Liver (tissue), 9 donors: ENCODE measurements around the gene LARP7. TPM values are rescaled to one million over a fixed set of nuclear protein-coding genes. Genes with fewer than 3 reads are reported as not detected.

Experiments
- DNase-seq: peaks from one replicate; pipeline ENCODE4 v3.0.0-alpha.2; 2017; ENCODE audit warnings: low spot score
- H3K27ac ChIP-seq, 2 donors: one replicate each; pipeline ENCODE4 v1.7.0; 2013; ENCODE audit warnings: inconsistent platforms in 2 of 2, low read length in 2 of 2, control low read depth in 1 of 2, low read depth in 1 of 2, mild to moderate bottlenecking in 1 of 2
- H3K27me3 ChIP-seq, 4 donors: one replicate each; pipeline versions ENCODE4 v1.6.1 to v1.7.0; 2013; ENCODE audit warnings: low read length in 3 of 4, inconsistent platforms in 1 of 4, mild to moderate bottlenecking in 1 of 4, moderate library complexity in 1 of 4; ENCODE audit not compliant: control insufficient read depth in 4 of 4, insufficient read depth in 4 of 4
- H3K36me3 ChIP-seq, 4 donors: one replicate each; pipeline versions ENCODE4 v1.6.1 to v1.7.0; 2013; ENCODE audit warnings: low read length in 3 of 4, mild to moderate bottlenecking in 3 of 4, low read depth in 1 of 4, moderate library complexity in 1 of 4; ENCODE audit not compliant: control insufficient read depth in 4 of 4, insufficient read depth in 3 of 4
- H3K4me1 ChIP-seq, 4 donors: one replicate each; pipeline versions ENCODE4 v1.6.1 to v1.7.0; 2013; ENCODE audit warnings: low read length in 3 of 4, mild to moderate bottlenecking in 3 of 4, moderate library complexity in 1 of 4; ENCODE audit not compliant: control insufficient read depth in 4 of 4, insufficient read depth in 4 of 4
- H3K4me3 ChIP-seq, 3 donors: one replicate each; pipeline versions ENCODE4 v1.6.1 to v1.7.0; 2013; ENCODE audit warnings: low read length in 3 of 3, control low read depth in 1 of 3, low read depth in 1 of 3, mild to moderate bottlenecking in 1 of 3
- H3K9ac ChIP-seq, 2 donors: one replicate each; pipeline ENCODE4 v1.7.0; 2013; ENCODE audit warnings: low read length in 2 of 2, mild to moderate bottlenecking in 2 of 2, moderate library complexity in 2 of 2, control low read depth in 1 of 2, low read depth in 1 of 2
- H3K9me3 ChIP-seq, 4 donors: one replicate each; pipeline versions ENCODE4 v1.6.1 to v1.7.0; 2013; ENCODE audit warnings: low read length in 3 of 4; ENCODE audit not compliant: control insufficient read depth in 4 of 4
- EGR1 ChIP-seq, 2 donors: IDR thresholded peaks; 2 replicates each; pipeline ENCODE4 v1.6.1; 2016 to 2018; ENCODE audit warnings: antibody characterized with exemption in 2 of 2, low read depth in 2 of 2
- FOXA1 ChIP-seq: IDR thresholded peaks from 2 replicates; pipeline ENCODE4 v1.6.1; 2016; ENCODE audit warnings: antibody characterized with exemption
- GABPA ChIP-seq, 2 donors: IDR thresholded peaks in 1 of 2; conservative IDR thresholded peaks in 1 of 2; 2 replicates each; pipeline ENCODE4 v1.6.1; 2016; ENCODE audit warnings: antibody characterized with exemption in 2 of 2, mild to moderate bottlenecking in 1 of 2, moderate library complexity in 1 of 2
- HNF4A ChIP-seq, 2 donors: conservative IDR thresholded peaks; 2 replicates each; pipeline ENCODE4 v1.6.1; 2016; ENCODE audit warnings: antibody characterized with exemption in 2 of 2, mild to moderate bottlenecking in 2 of 2
- HNF4G ChIP-seq: IDR thresholded peaks from 2 replicates; pipeline ENCODE4 v1.6.1; 2016; ENCODE audit warnings: antibody characterized with exemption
- JUND ChIP-seq, 2 donors: IDR thresholded peaks; 2 replicates each; pipeline ENCODE4 v1.6.1; 2016; ENCODE audit warnings: antibody characterized with exemption in 2 of 2
- NR2F2 ChIP-seq: IDR thresholded peaks from 2 replicates; pipeline ENCODE4 v1.6.1; 2016; ENCODE audit warnings: antibody characterized with exemption
- RAD21 ChIP-seq, 2 donors: IDR thresholded peaks; 2 replicates each; pipeline ENCODE4 v1.6.1; 2016; ENCODE audit warnings: antibody characterized with exemption in 2 of 2, mild to moderate bottlenecking in 2 of 2
- TAF1 ChIP-seq: conservative IDR thresholded peaks from 2 replicates; pipeline ENCODE4 v1.6.1; 2016; ENCODE audit warnings: antibody characterized with exemption, mild to moderate bottlenecking
- YY1 ChIP-seq: IDR thresholded peaks from 2 replicates; pipeline ENCODE4 v1.6.1; 2016; ENCODE audit warnings: antibody characterized with exemption, mild to moderate bottlenecking
- whole genome bisulfite sequencing: extraction: QIAGEN DNeasy Blood & Tissue Kit; methylation state at CpG from one replicate; pipeline ENCODE4 v1.1.7; 2013; 5-methylcytosine and 5-hydroxymethylcytosine counted together
- polyA plus RNA-seq, 2 donors: library from polyadenylated mRNA; stranded (reverse) in 1 of 2; unstranded in 1 of 2; fragments of 200-250 nt in 1 of 2; fragments of >200 nt in 1 of 2; fragmentation: Nextera tagmentation in 1 of 2; extraction: Ambion mirVana in 1 of 2; gene quantifications; one replicate each; pipeline versions ENCODE4 v1.2.1 to v1.2.3, GENCODE V29; 2013 to 2015
- total RNA-seq, 2 donors: library from RNA; depleted of rRNA; stranded (reverse); fragments of >200 nt; gene quantifications; one replicate each; pipeline ENCODE4 v1.2.3, GENCODE V29; 2014
- TF ChIP-seq, protein P1 (sequence below): IDR thresholded peaks from 2 replicates; pipeline ENCODE4 v1.6.1; 2016; ENCODE audit warnings: antibody characterized with exemption
- TF ChIP-seq, protein P2 (sequence below): IDR thresholded peaks from 2 replicates; pipeline ENCODE4 v1.6.1; 2016; ENCODE audit warnings: antibody characterized with exemption
- TF ChIP-seq, protein P3 (sequence below): fragments of 150-350 bp; IDR thresholded peaks from 2 replicates; pipeline ENCODE4 v1.5.1; 2017; ENCODE audit warnings: improper control_type of control experiment, low read depth, low read length; ENCODE audit not compliant: missing input control
- TF ChIP-seq, protein P4 (sequence below): IDR thresholded peaks from 2 replicates; pipeline ENCODE4 v1.6.1; 2016; ENCODE audit warnings: antibody characterized with exemption, mild to moderate bottlenecking
- TF ChIP-seq, protein P5 (sequence below): IDR thresholded peaks from 2 replicates; pipeline ENCODE4 v1.6.1; 2016; ENCODE audit warnings: antibody characterized with exemption
- donor health status: healthy.
- donor health status: healthy.
- donor health status: healthy.
- donor health status: healthy.
- donor health status: healthy.

LARP7 gene
- total and polyA plus RNA-seq, 4 donors = 12.2 to 43.2 (median 18.3) TPM

DNA sequence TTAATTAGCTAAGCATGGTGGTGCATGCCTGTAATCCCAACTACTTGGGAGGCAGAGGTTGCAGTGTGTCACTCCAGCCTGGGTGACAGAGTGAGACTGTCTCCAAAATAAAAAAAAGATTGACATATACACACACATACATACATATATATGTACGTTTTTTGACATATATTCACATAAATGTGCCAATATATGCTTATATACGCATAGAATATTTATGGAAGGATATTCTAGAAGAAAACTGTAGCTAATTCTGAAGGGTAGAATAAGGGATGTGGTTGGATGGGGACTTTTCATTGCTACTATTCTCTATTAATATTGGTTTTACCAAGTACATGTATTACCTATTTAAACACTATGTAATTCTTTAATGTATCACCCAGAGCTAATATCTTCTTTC lies 20.0 kb upstream of the LARP7 start:
- Histone ChIP-seq H3K36me3 (peaks cover 0 to 4% (median 1%) of the 10 kb centered on the region in 4 donors), H3K27me3 (no peaks in the 10 kb centered on the region), H3K4me3 (no peak overlapping the region), H3K9ac (no peak overlapping the region), H3K4me1 (no peaks in the 10 kb centered on the region), H3K9me3 (no peaks in the 10 kb centered on the region), H3K27ac (no peak overlapping the region)
- no peak for DNase-seq
- 94% methylated on average over 2 of the region's 2 CpGs for WGBS
- no peak for TF ChIP-seq NR2F2
- no peak for TF ChIP-seq EGR1 (IDR thresholded peaks at IDR 0.05; ENCODE audit: low read depth in 2 of 2)
- TF ChIP-seq, protein P1, sequence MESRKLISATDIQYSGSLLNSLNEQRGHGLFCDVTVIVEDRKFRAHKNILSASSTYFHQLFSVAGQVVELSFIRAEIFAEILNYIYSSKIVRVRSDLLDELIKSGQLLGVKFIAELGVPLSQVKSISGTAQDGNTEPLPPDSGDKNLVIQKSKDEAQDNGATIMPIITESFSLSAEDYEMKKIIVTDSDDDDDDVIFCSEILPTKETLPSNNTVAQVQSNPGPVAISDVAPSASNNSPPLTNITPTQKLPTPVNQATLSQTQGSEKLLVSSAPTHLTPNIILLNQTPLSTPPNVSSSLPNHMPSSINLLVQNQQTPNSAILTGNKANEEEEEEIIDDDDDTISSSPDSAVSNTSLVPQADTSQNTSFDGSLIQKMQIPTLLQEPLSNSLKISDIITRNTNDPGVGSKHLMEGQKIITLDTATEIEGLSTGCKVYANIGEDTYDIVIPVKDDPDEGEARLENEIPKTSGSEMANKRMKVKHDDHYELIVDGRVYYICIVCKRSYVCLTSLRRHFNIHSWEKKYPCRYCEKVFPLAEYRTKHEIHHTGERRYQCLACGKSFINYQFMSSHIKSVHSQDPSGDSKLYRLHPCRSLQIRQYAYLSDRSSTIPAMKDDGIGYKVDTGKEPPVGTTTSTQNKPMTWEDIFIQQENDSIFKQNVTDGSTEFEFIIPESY = no peak
- no peak for TF ChIP-seq YY1
- no peak for TF ChIP-seq TAF1
- no peak for TF ChIP-seq JUND (IDR thresholded peaks at IDR 0.05)
- TF ChIP-seq GABPA (IDR thresholded peaks at IDR 0.05 in 1 of 2, conservative IDR thresholded peaks at IDR 0.05 in 1 of 2) = no peak
- TF ChIP-seq, protein P2, sequence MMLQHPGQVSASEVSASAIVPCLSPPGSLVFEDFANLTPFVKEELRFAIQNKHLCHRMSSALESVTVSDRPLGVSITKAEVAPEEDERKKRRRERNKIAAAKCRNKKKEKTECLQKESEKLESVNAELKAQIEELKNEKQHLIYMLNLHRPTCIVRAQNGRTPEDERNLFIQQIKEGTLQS = no peak
- TF ChIP-seq, protein P3, sequence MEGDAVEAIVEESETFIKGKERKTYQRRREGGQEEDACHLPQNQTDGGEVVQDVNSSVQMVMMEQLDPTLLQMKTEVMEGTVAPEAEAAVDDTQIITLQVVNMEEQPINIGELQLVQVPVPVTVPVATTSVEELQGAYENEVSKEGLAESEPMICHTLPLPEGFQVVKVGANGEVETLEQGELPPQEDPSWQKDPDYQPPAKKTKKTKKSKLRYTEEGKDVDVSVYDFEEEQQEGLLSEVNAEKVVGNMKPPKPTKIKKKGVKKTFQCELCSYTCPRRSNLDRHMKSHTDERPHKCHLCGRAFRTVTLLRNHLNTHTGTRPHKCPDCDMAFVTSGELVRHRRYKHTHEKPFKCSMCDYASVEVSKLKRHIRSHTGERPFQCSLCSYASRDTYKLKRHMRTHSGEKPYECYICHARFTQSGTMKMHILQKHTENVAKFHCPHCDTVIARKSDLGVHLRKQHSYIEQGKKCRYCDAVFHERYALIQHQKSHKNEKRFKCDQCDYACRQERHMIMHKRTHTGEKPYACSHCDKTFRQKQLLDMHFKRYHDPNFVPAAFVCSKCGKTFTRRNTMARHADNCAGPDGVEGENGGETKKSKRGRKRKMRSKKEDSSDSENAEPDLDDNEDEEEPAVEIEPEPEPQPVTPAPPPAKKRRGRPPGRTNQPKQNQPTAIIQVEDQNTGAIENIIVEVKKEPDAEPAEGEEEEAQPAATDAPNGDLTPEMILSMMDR = no peak
- TF ChIP-seq, protein P4, sequence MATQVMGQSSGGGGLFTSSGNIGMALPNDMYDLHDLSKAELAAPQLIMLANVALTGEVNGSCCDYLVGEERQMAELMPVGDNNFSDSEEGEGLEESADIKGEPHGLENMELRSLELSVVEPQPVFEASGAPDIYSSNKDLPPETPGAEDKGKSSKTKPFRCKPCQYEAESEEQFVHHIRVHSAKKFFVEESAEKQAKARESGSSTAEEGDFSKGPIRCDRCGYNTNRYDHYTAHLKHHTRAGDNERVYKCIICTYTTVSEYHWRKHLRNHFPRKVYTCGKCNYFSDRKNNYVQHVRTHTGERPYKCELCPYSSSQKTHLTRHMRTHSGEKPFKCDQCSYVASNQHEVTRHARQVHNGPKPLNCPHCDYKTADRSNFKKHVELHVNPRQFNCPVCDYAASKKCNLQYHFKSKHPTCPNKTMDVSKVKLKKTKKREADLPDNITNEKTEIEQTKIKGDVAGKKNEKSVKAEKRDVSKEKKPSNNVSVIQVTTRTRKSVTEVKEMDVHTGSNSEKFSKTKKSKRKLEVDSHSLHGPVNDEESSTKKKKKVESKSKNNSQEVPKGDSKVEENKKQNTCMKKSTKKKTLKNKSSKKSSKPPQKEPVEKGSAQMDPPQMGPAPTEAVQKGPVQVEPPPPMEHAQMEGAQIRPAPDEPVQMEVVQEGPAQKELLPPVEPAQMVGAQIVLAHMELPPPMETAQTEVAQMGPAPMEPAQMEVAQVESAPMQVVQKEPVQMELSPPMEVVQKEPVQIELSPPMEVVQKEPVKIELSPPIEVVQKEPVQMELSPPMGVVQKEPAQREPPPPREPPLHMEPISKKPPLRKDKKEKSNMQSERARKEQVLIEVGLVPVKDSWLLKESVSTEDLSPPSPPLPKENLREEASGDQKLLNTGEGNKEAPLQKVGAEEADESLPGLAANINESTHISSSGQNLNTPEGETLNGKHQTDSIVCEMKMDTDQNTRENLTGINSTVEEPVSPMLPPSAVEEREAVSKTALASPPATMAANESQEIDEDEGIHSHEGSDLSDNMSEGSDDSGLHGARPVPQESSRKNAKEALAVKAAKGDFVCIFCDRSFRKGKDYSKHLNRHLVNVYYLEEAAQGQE = no peak
- TF ChIP-seq FOXA1 = no peak
- TF ChIP-seq HNF4A (conservative IDR thresholded peaks at IDR 0.05) = no peak
- TF ChIP-seq RAD21 (IDR thresholded peaks at IDR 0.05) = no peak
- TF ChIP-seq, protein P5, sequence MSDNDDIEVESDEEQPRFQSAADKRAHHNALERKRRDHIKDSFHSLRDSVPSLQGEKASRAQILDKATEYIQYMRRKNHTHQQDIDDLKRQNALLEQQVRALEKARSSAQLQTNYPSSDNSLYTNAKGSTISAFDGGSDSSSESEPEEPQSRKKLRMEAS = no peak
- no peak for TF ChIP-seq HNF4G

DNA sequence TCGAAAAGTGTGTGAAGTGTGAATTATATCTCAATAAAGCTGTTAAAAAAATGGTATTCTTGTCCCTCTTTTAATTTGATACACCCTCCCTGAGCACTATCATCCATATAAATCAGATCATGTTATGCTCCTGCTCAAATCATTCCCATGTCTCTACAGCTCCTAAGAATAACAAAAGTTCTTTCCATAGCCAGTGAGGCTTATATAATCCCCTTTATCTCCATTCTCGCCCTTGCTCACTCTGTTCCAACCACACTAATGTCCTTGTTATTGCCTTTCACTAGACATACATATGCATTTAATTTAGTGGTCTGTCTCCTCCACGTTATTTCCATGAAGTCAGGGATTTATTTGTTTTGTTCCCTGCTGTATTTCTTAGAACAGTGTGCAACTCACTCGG lies 10.7 kb upstream of the LARP7 start:
- WGBS = 95% methylated on average over 4 of the region's 4 CpGs

More for the DNA sequence above, 10.7 kb upstream of the LARP7 start:
- Histone ChIP-seq H3K27me3 (no peaks in the 10 kb centered on the region), H3K4me1 (no peaks in the 10 kb centered on the region), H3K36me3 (peaks cover 0 to 2% (median 0%) of the 10 kb centered on the region in 4 donors), H3K27ac (no peak overlapping the region), H3K9ac (no peak overlapping the region), H3K4me3 (no peak overlapping the region), H3K9me3 (no peaks in the 10 kb centered on the region)
- TF ChIP-seq, protein P1 = no peak
- no peak for TF ChIP-seq FOXA1
- no peak for DNase-seq
